ENCODE results near the gene METTL8.
"Not testable (repeated sequence)": the region's sequence is repeated elsewhere in the genome, so short reads cannot be mapped to it uniquely, and the experiment has no call there.

METTL8 gene

GRCh38 chr2:171401947-171402346, 31.8 kb downstream of the METTL8 start:
- no peak for DNase-seq (ENCODE audit: low read depth)

- no peak for DNase-seq (ENCODE audit: low read depth)
These were observed 33.4 kb downstream of the METTL8 start for GRCh38 chr2:171400395-171400794.

- DNase-seq (ENCODE audit: low read depth), result no peak
These were observed 34.5 kb downstream of the METTL8 start for GRCh38 chr2:171399292-171399691.

GRCh38 chr2:171394164-171394740, 39.5 kb downstream of the METTL8 start:
- DNase-seq (ENCODE audit: low read depth), result no peak

- no peak for DNase-seq (ENCODE audit: low read depth)
These were observed 40.3 kb downstream of the METTL8 start for GRCh38 chr2:171393487-171393886.

- no peak for DNase-seq (ENCODE audit: low read depth)
These were observed 42.3 kb downstream of the METTL8 start for GRCh38 chr2:171391532-171391931.

- DNase-seq (ENCODE audit: low read depth), result no peak
These were observed 42.8 kb downstream of the METTL8 start for GRCh38 chr2:171390941-171391516.

GRCh38 chr2:171389780-171390179, 44.0 kb downstream of the METTL8 start:
- DNase-seq (ENCODE audit: low read depth), result no peak

- DNase-seq (ENCODE audit: low read depth), result no peak
These were observed 44.5 kb downstream of the METTL8 start for GRCh38 chr2:171389325-171389724.

GRCh38 chr2:171387052-171387451, 46.7 kb downstream of the METTL8 start:
- no peak for DNase-seq (ENCODE audit: low read depth)

- no peak for DNase-seq (ENCODE audit: low read depth)
These were observed 47.2 kb downstream of the METTL8 start for GRCh38 chr2:171386627-171387026.

- DNase-seq (ENCODE audit: low read depth), result no peak
These were observed 50.7 kb downstream of the METTL8 start for GRCh38 chr2:171383134-171383533.

- DNase-seq (ENCODE audit: low read depth), result not testable (repeated sequence)
These were observed 51.6 kb downstream of the METTL8 start for GRCh38 chr2:171382175-171382574.

- not testable (repeated sequence) for DNase-seq (ENCODE audit: low read depth)
These were observed 55.9 kb downstream of the METTL8 start for GRCh38 chr2:171377852-171378251.

GRCh38 chr2:171367692-171368091, 66.1 kb downstream of the METTL8 start:
- DNase-seq (ENCODE audit: low read depth), result no peak

GRCh38 chr2:171365778-171366177, 68.0 kb downstream of the METTL8 start:
- no peak for DNase-seq (ENCODE audit: low read depth)

- DNase-seq (ENCODE audit: low read depth), result no peak
These were observed 68.6 kb downstream of the METTL8 start for GRCh38 chr2:171365232-171365631.

- DNase-seq (ENCODE audit: low read depth), result no peak
These were observed 71.4 kb downstream of the METTL8 start for GRCh38 chr2:171362396-171362795.

GRCh38 chr2:171360905-171361304, 72.9 kb downstream of the METTL8 start:
- DNase-seq (ENCODE audit: low read depth), result no peak

- not testable (repeated sequence) for DNase-seq (ENCODE audit: low read depth)
These were observed 80.0 kb downstream of the METTL8 start for GRCh38 chr2:171353746-171354145.

- DNase-seq (ENCODE audit: low read depth), result no peak
These were observed 85.7 kb downstream of the METTL8 start for GRCh38 chr2:171348056-171348455.

GRCh38 chr2:171347591-171348032, 86.2 kb downstream of the METTL8 start:
- DNase-seq (ENCODE audit: low read depth), result no peak

- no peak for DNase-seq (ENCODE audit: low read depth)
These were observed 86.8 kb downstream of the METTL8 start for GRCh38 chr2:171346723-171347557.

Measured in stimulated activated CD8-positive, alpha-beta memory T cell treated with anti-CD3 and anti-CD28 coated beads, Interleukin-4, amount 100 ng/mL, for 24 hours (primary cell).